Tibial nerve (tissue), 4 donors: ENCODE results near the gene TRIP10. TPM values are rescaled to one million over a fixed set of nuclear protein-coding genes. Genes with fewer than 3 reads are reported as not detected.
"Not testable (repeated sequence)": the region's sequence is repeated elsewhere in the genome, so short reads cannot be mapped to it uniquely, and the experiment has no call there.

Source experiments
- DNase-seq, 2 donors: peaks; one replicate each; pipeline ENCODE4 v3.0.0-alpha.2; 2019; ENCODE audit warnings: low spot score in 2 of 2
- H3K27ac ChIP-seq, 4 donors: fragments of 200-600 bp; sonication (generic) in 3 of 4; one replicate each; pipeline ENCODE4 v1.5.1; 2017 to 2019; ENCODE audit warnings: mild to moderate bottlenecking in 1 of 4
- H3K27me3 ChIP-seq, 2 donors: fragments of 200-600 bp; sonication (generic) in 1 of 2; one replicate each; pipeline versions ENCODE4 v1.5.1 to v1.6.0; 2017 to 2019
- H3K36me3 ChIP-seq, 3 donors: fragments of 200-600 bp; sonication (generic); one replicate each; pipeline ENCODE4 v1.5.1; 2018 to 2019
- H3K4me1 ChIP-seq, 4 donors: fragments of 200-600 bp; sonication (generic) in 3 of 4; one replicate each; pipeline ENCODE4 v1.5.1; 2017 to 2019
- H3K4me3 ChIP-seq, 4 donors: fragments of 200-600 bp; sonication (generic) in 3 of 4; one replicate each; pipeline ENCODE4 v1.5.1; 2017 to 2019; ENCODE audit warnings: mild to moderate bottlenecking in 1 of 4, moderate library complexity in 1 of 4
- H3K9me3 ChIP-seq, 4 donors: fragments of 200-600 bp; sonication (generic) in 3 of 4; one replicate each; pipeline ENCODE4 v1.5.1; 2017 to 2019
- EP300 ChIP-seq, 2 donors: sonication (generic); formaldehyde crosslinking; IDR thresholded peaks; one replicate each; pipeline ENCODE4 v1.6.1; 2017; ENCODE audit warnings: antibody characterized with exemption in 2 of 2, mild to moderate bottlenecking in 1 of 2
- POLR2A ChIP-seq, 2 donors: fragments of 450-650 bp; IDR thresholded peaks; one replicate each; pipeline ENCODE4 v1.6.1; 2017; ENCODE audit warnings: antibody characterized with exemption in 2 of 2, mild to moderate bottlenecking in 2 of 2, moderate library complexity in 2 of 2
- WGBS, 2 donors: methylation state at CpG; one replicate each; pipeline ENCODE4 v1.1.5; 2018; 5-methylcytosine and 5-hydroxymethylcytosine counted together
- total RNA-seq, 4 donors: library from RNA; depleted of rRNA; stranded (reverse); fragments of >200 nt; gene quantifications; one replicate each; pipeline ENCODE4 v1.1.0, GENCODE V29; 2016
- TF ChIP-seq, protein P1 (sequence below), 5 experiments: fragments of 200-600 bp in 3 of 5; fragments of 450-650 bp in 2 of 5; sonication (generic) in 3 of 5; IDR thresholded peaks; one replicate each; pipeline ENCODE4 v1.5.1; 2016 to 2019; ENCODE audit warnings: antibody characterized with exemption in 5 of 5, mild to moderate bottlenecking in 3 of 5, moderate library complexity in 2 of 5

Gene TRIP10
- total RNA-seq, 4 donors from 2014 or later: 96.1 to 148 (median 110) TPM

- no peak overlapping the region for H3K4me3 ChIP-seq
- no peaks in the 10 kb centered on the region for H3K4me1 ChIP-seq
- H3K9me3 ChIP-seq: peaks cover 0 to 28% (median 2%) of the 10 kb centered on the region in 4 donors
- H3K27ac ChIP-seq: no peak overlapping the region
- no peaks in the 10 kb centered on the region for H3K36me3 ChIP-seq
- WGBS, 2 donors: 82% methylated on average over 13 of the region's 13 CpGs
- no peak for TF ChIP-seq POLR2A (IDR thresholded peaks at IDR 0.05)
- no peaks in the 10 kb centered on the region for H3K27me3 ChIP-seq
- no peak for DNase-seq
Measured at GRCh38 chr19:6794686-6795431, 55.4 kb downstream of the TRIP10 start.

- H3K4me1 ChIP-seq: peaks cover 0 to 2% (median 0%) of the 10 kb centered on the region in 4 donors
Measured at GRCh38 chr19:6796278-6796677, 56.8 kb downstream of the TRIP10 start.

DNA sequence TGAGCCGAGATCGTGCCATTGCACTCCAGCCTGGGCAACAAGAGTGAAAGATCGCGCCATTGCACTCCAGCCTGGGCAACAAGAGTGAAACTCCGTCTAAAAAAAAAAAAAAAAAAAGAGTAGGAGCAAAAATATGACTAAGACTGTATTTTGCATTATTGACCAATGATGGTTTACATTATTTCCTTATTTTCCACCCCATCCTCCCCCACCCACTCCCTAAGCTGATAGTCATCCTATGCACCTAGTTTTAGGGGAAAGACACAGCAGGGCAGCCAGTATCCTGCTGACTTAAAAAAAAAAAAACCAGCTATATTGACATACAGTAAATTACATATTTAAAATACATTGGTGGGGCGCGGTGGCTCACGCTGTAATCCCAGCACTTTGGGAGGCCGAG lies 58.2 kb downstream of the TRIP10 start:
- no peaks in the 10 kb centered on the region for H3K36me3 ChIP-seq
- no peak for DNase-seq
- WGBS, 2 donors: 82 to 83% methylated on average over 9 of the region's 9 CpGs
- TF ChIP-seq, protein P1, sequence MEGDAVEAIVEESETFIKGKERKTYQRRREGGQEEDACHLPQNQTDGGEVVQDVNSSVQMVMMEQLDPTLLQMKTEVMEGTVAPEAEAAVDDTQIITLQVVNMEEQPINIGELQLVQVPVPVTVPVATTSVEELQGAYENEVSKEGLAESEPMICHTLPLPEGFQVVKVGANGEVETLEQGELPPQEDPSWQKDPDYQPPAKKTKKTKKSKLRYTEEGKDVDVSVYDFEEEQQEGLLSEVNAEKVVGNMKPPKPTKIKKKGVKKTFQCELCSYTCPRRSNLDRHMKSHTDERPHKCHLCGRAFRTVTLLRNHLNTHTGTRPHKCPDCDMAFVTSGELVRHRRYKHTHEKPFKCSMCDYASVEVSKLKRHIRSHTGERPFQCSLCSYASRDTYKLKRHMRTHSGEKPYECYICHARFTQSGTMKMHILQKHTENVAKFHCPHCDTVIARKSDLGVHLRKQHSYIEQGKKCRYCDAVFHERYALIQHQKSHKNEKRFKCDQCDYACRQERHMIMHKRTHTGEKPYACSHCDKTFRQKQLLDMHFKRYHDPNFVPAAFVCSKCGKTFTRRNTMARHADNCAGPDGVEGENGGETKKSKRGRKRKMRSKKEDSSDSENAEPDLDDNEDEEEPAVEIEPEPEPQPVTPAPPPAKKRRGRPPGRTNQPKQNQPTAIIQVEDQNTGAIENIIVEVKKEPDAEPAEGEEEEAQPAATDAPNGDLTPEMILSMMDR (IDR thresholded peaks at IDR 0.05): no peak
- TF ChIP-seq POLR2A (IDR thresholded peaks at IDR 0.05): no peak
- no peak for TF ChIP-seq EP300 (IDR thresholded peaks at IDR 0.05)
- peaks cover 0 to 5% of the 10 kb centered on the region in 2 donors for H3K27me3 ChIP-seq
- no peak overlapping the region for H3K4me3 ChIP-seq
- H3K27ac ChIP-seq: no peak overlapping the region
- peaks cover 0 to 28% (median 2%) of the 10 kb centered on the region in 4 donors for H3K9me3 ChIP-seq
- H3K4me1 ChIP-seq: peaks cover 0 to 7% (median 0%) of the 10 kb centered on the region in 4 donors

More at GRCh38 chr19:6796278-6796677, 56.8 kb downstream of the TRIP10 start:
- 91 to 92% methylated on average over 4 of the region's 4 CpGs for WGBS, 2 donors
- H3K27ac ChIP-seq: no peak overlapping the region
- H3K9me3 ChIP-seq: peaks cover 0 to 28% (median 2%) of the 10 kb centered on the region in 4 donors
- H3K27me3 ChIP-seq: peaks cover 0 to under 1% of the 10 kb centered on the region in 2 donors
- no peak for DNase-seq
- H3K4me3 ChIP-seq: no peak overlapping the region
- no peaks in the 10 kb centered on the region for H3K36me3 ChIP-seq
- no peak for TF ChIP-seq EP300 (IDR thresholded peaks at IDR 0.05)
- TF ChIP-seq, protein P1 (IDR thresholded peaks at IDR 0.05): no peak
- TF ChIP-seq POLR2A (IDR thresholded peaks at IDR 0.05): no peak

- not testable (repeated sequence) for H3K27me3 ChIP-seq, DNase-seq, H3K36me3 ChIP-seq, H3K4me1 ChIP-seq, H3K27ac ChIP-seq, H3K4me3 ChIP-seq
- H3K9me3 ChIP-seq: peaks cover 0 to 14% (median 0%) of the 10 kb centered on the region in 4 donors
- 82% methylated on average over 14 of the region's 14 CpGs for WGBS, 2 donors
Measured at GRCh38 chr19:6800160-6800790, 60.8 kb downstream of the TRIP10 start.

GRCh38 chr19:6800991-6801484 lies 61.6 kb downstream of the TRIP10 start:
- WGBS, 2 donors: 47% methylated on average over 10 of the region's 10 CpGs
- Histone ChIP-seq H3K4me1 (peaks cover 0 to 7% (median 0%) of the 10 kb centered on the region in 4 donors), H3K27me3 (peaks cover 0 to 5% of the 10 kb centered on the region in 2 donors), H3K4me3 (peak overlapping the region in 2 of 4 donors; percentile 27 to 30), H3K9me3 (peaks cover 0 to 8% (median 0%) of the 10 kb centered on the region in 4 donors), H3K27ac (peak overlapping the region in 2 of 4 donors; percentile 22 to 58), H3K36me3 (no peaks in the 10 kb centered on the region)
- TF ChIP-seq, protein P1 (IDR thresholded peaks at IDR 0.05): no peak
- TF ChIP-seq POLR2A (IDR thresholded peaks at IDR 0.05) (no peak), EP300 (IDR thresholded peaks at IDR 0.05) (no peak)
- DNase-seq: no peak

Other genes with a start within 250 kb of the TRIP10 start
- gene TUBB4A, start 237.4 kb upstream of the TRIP10 start, total RNA-seq: 10 to 100 TPM; 10.8 to 31.0 (median 22.1) TPM
- 1 to 10 TPM in 2 of 4 donors, under 1 TPM in 1, not detected in 1; 0.66 to 1.3 (median 1.2) TPM for gene TNFSF9, start 208.7 kb upstream of the TRIP10 start, total RNA-seq
- under 1 TPM in 1 of 4 donors, not detected in 3; 0.87 TPM for gene CD70, start 148.5 kb upstream of the TRIP10 start, total RNA-seq
- 1 to 10 TPM; 1.3 to 8.4 (median 5.2) TPM for gene TNFSF14, start 69.5 kb upstream of the TRIP10 start, total RNA-seq
- 1,000 to 10,000 TPM in 1 of 4 donors, 100 to 1,000 TPM in 3; 256 to 1,128 (median 733) TPM for gene C3, start 19.0 kb upstream of the TRIP10 start, total RNA-seq
- gene GPR108, start 2.1 kb upstream of the TRIP10 start, total RNA-seq: 10 to 100 TPM; 53.4 to 79.2 (median 65.9) TPM
- gene SH2D3A, start 27.8 kb downstream of the TRIP10 start, total RNA-seq: 1 to 10 TPM in 1 of 4 donors, under 1 TPM in 2, not detected in 1; 0.39 to 4.2 (median 0.44) TPM
- gene VAV1, start 33.0 kb downstream of the TRIP10 start, total RNA-seq: 10 to 100 TPM in 1 of 4 donors, 1 to 10 TPM in 3; 4.0 to 16.2 (median 5.8) TPM
- 1 to 10 TPM in 1 of 4 donors, under 1 TPM in 2, not detected in 1; 0.20 to 1.7 (median 0.21) TPM for gene ADGRE1, start 147.9 kb downstream of the TRIP10 start, total RNA-seq